ENCODE data around the gene KLHL21. TPM values are rescaled to one million over a fixed set of nuclear protein-coding genes. Genes with fewer than 3 reads are reported as not detected.
A peak's percentile ranks its signal among the peaks of the same experiment; 100 is the strongest.

Gene KLHL21
- polyA plus RNA-seq, 2 of the 4 experiments (the other 2 are of a cell fraction) = 3.3 to 10.5 TPM

DNA sequence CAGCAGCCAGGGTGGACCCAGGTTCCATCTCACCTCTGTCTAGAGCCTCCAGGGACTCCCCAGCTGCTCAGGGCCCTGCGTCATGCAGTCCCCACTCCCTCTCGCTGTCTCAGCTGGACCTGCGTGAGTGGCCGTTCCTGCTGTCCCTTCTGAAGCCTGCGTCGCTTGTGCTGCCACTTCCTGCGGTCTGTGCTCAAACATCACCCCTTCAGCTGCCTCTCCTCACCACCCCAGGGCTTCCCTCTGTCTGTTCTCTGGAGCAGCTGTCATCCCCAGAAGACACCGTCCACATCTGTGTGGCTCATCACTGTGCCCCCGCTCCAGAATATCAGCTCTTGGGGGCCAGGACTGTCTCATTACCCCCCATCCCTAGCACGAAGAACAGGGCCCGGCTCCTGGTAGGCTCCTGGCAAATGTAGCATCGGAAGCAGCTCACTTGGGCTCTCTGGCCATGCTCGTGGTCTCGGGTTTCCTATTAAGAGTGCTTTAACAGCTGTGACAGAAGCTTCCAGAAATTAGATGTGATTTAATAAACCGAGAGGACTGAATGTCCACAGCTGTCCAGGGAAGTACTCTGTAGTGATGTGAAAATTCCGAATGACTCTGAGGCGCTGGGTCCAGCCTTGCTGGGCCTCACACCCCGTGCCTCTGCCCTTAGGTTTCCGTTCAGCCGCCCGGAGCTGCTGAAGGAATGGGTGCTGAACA lies 25.3 kb upstream of the KLHL21 start (continued):
- TF ChIP-seq, protein P1, sequence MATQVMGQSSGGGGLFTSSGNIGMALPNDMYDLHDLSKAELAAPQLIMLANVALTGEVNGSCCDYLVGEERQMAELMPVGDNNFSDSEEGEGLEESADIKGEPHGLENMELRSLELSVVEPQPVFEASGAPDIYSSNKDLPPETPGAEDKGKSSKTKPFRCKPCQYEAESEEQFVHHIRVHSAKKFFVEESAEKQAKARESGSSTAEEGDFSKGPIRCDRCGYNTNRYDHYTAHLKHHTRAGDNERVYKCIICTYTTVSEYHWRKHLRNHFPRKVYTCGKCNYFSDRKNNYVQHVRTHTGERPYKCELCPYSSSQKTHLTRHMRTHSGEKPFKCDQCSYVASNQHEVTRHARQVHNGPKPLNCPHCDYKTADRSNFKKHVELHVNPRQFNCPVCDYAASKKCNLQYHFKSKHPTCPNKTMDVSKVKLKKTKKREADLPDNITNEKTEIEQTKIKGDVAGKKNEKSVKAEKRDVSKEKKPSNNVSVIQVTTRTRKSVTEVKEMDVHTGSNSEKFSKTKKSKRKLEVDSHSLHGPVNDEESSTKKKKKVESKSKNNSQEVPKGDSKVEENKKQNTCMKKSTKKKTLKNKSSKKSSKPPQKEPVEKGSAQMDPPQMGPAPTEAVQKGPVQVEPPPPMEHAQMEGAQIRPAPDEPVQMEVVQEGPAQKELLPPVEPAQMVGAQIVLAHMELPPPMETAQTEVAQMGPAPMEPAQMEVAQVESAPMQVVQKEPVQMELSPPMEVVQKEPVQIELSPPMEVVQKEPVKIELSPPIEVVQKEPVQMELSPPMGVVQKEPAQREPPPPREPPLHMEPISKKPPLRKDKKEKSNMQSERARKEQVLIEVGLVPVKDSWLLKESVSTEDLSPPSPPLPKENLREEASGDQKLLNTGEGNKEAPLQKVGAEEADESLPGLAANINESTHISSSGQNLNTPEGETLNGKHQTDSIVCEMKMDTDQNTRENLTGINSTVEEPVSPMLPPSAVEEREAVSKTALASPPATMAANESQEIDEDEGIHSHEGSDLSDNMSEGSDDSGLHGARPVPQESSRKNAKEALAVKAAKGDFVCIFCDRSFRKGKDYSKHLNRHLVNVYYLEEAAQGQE (IDR thresholded peaks at IDR 0.05) = no peak
- TF ChIP-seq, protein P2, sequence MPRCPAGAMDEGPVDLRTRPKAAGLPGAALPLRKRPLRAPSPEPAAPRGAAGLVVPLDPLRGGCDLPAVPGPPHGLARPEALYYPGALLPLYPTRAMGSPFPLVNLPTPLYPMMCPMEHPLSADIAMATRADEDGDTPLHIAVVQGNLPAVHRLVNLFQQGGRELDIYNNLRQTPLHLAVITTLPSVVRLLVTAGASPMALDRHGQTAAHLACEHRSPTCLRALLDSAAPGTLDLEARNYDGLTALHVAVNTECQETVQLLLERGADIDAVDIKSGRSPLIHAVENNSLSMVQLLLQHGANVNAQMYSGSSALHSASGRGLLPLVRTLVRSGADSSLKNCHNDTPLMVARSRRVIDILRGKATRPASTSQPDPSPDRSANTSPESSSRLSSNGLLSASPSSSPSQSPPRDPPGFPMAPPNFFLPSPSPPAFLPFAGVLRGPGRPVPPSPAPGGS (IDR thresholded peaks at IDR 0.05) = no peak
- TF ChIP-seq ZSCAN20 (CRISPR knock-in tag; IDR thresholded peaks at IDR 0.05) = no peak

DNA sequence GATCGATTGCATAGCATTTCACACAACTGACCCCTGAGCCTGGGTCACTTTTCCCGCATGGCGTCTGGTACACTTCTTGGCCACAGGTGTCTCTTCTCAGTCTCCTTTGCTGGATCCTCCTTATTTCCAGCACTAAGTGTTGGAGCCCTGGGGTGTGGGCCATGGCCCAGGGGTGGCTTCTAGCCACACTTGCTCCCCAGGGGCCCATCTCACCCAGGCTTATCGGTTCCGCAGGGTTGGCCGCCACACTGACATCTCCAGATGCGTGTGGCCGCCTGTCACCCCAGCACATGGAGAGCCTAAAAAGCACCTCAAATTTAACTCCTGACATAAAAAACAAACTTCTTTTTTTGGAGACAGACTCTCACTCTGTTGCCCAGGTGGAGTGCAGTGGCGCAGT lies 24.4 kb upstream of the KLHL21 start:
- TF ChIP-seq RFX5 (IDR thresholded peaks at IDR 0.05) (no peak), EP300 (IDR thresholded peaks at IDR 0.05) (no peak), TFCP2L1 (CRISPR knock-in tag; IDR thresholded peaks at IDR 0.05) (no peak), RAD21 (conservative IDR thresholded peaks at IDR 0.05 in 1 of 2, IDR thresholded peaks at IDR 0.05 in 1 of 2) (no peak), ZFP36 (IDR thresholded peaks at IDR 0.05; ENCODE audit: borderline replicate concordance, partially characterized antibody) (no peak)
- Histone ChIP-seq H3K27ac (no peak overlapping the region), H3K9me3 (no peaks in the 10 kb centered on the region), H3K4me2 (no peak overlapping the region), H3K4me3 (no peak overlapping the region), H3K4me1 (peaks cover 12% of the 10 kb centered on the region; the same call in 2 of the 3 replicates)
- FAIRE-seq (no peak), DNase-seq (ENCODE audit: low read depth in 1 of 2, low spot score in 1 of 2) (no peak), ATAC-seq (no peak)
- POLR2A ChIA-PET = no interaction called here
- WGBS (ENCODE audit: missing lambda C conversion rate) = 94% methylated on average over 9 of the region's 9 CpGs
- CTCF ChIA-PET = interaction anchor here (1.0 to 1.2 kb wide), 2 partner anchors 10 to 73 kb away, joined by 3 read pairs; partner anchors contain the start of gene NOL9

DNA sequence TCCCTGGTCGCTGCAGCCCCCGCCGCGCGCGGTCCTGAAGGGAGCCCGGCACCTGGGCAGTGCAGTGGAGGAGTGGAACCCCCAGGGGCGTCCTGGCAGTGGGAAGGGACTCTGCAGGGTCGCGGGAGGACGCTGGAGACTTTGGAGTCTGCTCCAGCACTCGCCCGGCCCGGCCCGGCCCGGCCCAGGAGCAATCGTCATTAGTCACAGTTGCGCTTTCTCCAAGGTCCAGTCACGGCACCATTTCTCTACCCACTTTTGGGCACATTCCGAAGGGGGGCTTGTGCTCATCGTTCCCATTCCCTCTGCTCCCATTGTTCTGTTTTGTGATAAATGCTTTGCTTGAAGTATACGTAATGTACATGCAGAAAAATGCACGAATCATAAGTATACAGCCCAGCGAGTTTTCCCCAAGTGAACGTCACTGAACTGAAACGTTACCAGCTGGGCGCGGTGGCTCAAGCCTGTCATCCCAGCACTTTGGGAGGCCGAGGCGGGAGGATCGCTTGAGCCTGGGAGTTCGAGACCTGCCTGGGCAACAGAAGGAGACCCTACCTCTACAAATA lies 23.0 kb upstream of the KLHL21 start:
- no peaks in the 10 kb centered on the region for H3K9me3 ChIP-seq
- peak overlapping the region; percentile 71 for H3K4me3 ChIP-seq
- H3K4me1 ChIP-seq = peaks cover 12% of the 10 kb centered on the region; the same call in 2 of the 3 replicates
- H3K4me2 ChIP-seq = peak overlapping the region; percentile 95
- DNase-seq (ENCODE audit: low read depth in 1 of 2, low spot score in 1 of 2) = peak; percentile 14 to 31
- 15% methylated on average over 14 of the region's 32 CpGs for WGBS (ENCODE audit: missing lambda C conversion rate)
- POLR2A ChIA-PET = no interaction called here
- CTCF ChIA-PET = no interaction called here
- peak; percentile 44 to 46 for ATAC-seq
- H3K27ac ChIP-seq = peak overlapping the region; percentile 84 to 98
- TF ChIP-seq MYC (IDR thresholded peaks at IDR 0.05; ENCODE audit: borderline replicate concordance, low read length) = no peak
- TF ChIP-seq, protein P3, sequence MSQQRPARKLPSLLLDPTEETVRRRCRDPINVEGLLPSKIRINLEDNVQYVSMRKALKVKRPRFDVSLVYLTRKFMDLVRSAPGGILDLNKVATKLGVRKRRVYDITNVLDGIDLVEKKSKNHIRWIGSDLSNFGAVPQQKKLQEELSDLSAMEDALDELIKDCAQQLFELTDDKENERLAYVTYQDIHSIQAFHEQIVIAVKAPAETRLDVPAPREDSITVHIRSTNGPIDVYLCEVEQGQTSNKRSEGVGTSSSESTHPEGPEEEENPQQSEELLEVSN (IDR thresholded peaks at IDR 0.05; ENCODE audit: borderline replicate concordance, low read depth) = no peak
- no peak for TF ChIP-seq RARB (CRISPR knock-in tag; IDR thresholded peaks at IDR 0.05)
- no peak for TF ChIP-seq ZC3H11A (IDR thresholded peaks at IDR 0.05)
- no peak for TF ChIP-seq BHLHE40 (IDR thresholded peaks at IDR 0.05; ENCODE audit: low read depth, low read length)
- no peak for FAIRE-seq

Data from A549 (cell line).